Lower lobe of right lung (tissue), 2 donors: ENCODE measurements around the gene MYRIP. TPM values are rescaled to one million over a fixed set of nuclear protein-coding genes. Genes with fewer than 3 reads are reported as not detected.

Experiments used
- ATAC-seq, 2 donors: fragments of 200-7000 bp; cut with Tn5 transposase; one replicate each; pipeline ENCODE4 v1.9.1; 2020 to 2022; ENCODE audit warnings: mild to moderate bottlenecking in 2 of 2, moderate library complexity in 2 of 2
- DNase-seq: peaks from one replicate; pipeline ENCODE4 v3.0.0-alpha.2; 2020
- H3K27ac ChIP-seq: fragments of 200-600 bp; one replicate; pipeline ENCODE4 v1.8.0; 2022
- H3K27me3 ChIP-seq: fragments of 200-600 bp; one replicate; pipeline ENCODE4 v1.8.0; 2022; ENCODE audit warnings: low read depth
- H3K36me3 ChIP-seq: fragments of 200-600 bp; one replicate; pipeline ENCODE4 v1.8.0; 2022; ENCODE audit warnings: mild to moderate bottlenecking
- H3K4me1 ChIP-seq: fragments of 200-600 bp; one replicate; pipeline ENCODE4 v1.8.0; 2022
- H3K4me3 ChIP-seq: fragments of 200-600 bp; one replicate; pipeline ENCODE4 v1.8.0; 2022; ENCODE audit warnings: mild to moderate bottlenecking
- H3K9me3 ChIP-seq: fragments of 200-600 bp; one replicate; pipeline ENCODE4 v1.8.0; 2022
- intact Hi-C: fragments of 100-400 bp; cut with DNase I; formaldehyde crosslinking; loops from one replicate; pipeline ENCODE4 v1.11.0; 2022
- total RNA-seq: library from RNA; stranded (reverse); fragmentation: NEBNext Ultra II Directional; extraction: Animal tissue kit (Norgen Biotek cat#: 25700); gene quantifications from one replicate; pipeline ENCODE4 v1.2.1, GENCODE V29; 2021
- TF ChIP-seq, protein P1 (sequence below): fragments of 200-600 bp; IDR thresholded peaks from one replicate; pipeline ENCODE4 v1.8.0; 2022; ENCODE audit warnings: antibody characterized with exemption, mild to moderate bottlenecking
- donor health status: DM: no; HTN: yes; CAD: no; lungs with severe emphysema.

The MYRIP gene
- total RNA-seq, 1 donor from 2014 or later = 1.8 TPM

DNA sequence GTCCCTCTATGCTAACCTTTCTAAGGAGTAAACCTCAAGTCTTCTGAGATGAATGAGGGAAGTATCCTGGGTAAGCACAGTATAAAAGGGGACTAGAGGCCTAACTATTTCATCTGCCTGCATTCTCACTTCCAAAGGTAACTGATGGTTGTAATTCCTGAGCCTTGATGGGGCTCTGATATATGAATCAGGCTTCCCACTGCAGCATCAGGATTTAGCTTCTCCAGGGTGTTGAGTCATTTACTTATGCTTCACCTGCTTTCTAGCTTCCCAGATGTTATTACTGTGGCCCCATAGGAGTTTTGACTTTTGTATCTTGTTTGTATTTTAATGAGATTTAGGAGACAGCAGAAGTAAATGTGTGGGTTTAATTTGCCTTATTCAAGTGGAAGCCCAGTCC is 292.8 kb downstream of the MYRIP start:
- Histone ChIP-seq H3K27ac (no peak overlapping the region), H3K36me3 (no peaks in the 10 kb centered on the region), H3K4me3 (no peak overlapping the region), H3K4me1 (no peaks in the 10 kb centered on the region), H3K27me3 (no peaks in the 10 kb centered on the region), H3K9me3 (peaks cover 12% of the 10 kb centered on the region)
- TF ChIP-seq, protein P1, sequence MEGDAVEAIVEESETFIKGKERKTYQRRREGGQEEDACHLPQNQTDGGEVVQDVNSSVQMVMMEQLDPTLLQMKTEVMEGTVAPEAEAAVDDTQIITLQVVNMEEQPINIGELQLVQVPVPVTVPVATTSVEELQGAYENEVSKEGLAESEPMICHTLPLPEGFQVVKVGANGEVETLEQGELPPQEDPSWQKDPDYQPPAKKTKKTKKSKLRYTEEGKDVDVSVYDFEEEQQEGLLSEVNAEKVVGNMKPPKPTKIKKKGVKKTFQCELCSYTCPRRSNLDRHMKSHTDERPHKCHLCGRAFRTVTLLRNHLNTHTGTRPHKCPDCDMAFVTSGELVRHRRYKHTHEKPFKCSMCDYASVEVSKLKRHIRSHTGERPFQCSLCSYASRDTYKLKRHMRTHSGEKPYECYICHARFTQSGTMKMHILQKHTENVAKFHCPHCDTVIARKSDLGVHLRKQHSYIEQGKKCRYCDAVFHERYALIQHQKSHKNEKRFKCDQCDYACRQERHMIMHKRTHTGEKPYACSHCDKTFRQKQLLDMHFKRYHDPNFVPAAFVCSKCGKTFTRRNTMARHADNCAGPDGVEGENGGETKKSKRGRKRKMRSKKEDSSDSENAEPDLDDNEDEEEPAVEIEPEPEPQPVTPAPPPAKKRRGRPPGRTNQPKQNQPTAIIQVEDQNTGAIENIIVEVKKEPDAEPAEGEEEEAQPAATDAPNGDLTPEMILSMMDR = no peak
- no peak for ATAC-seq
- intact Hi-C loops = no loop called here
- DNase-seq = no peak

DNA sequence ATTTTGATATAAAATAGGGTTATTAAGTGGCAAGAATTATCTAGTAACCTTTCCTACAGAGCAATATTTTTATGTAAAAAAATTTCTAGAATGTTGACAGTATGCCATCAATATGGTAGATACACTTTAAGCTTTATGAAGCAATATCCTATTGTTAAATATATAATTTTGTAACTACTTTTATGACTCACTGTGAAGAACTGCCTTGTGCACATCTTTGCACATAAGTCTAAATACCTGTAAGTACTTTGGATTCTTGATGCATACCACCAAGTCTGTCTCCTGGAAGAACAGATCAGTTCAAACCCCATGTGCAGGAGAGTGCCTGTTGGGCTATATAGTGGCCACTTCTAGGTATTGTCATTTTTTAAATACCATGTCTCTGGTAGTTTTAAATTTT is 294.4 kb downstream of the MYRIP start:
- DNase-seq (no peak), ATAC-seq (no peak)
- no peak overlapping the region for H3K4me3 ChIP-seq
- H3K27ac ChIP-seq = no peak overlapping the region
- H3K27me3 ChIP-seq = no peaks in the 10 kb centered on the region
- peaks cover 12% of the 10 kb centered on the region for H3K9me3 ChIP-seq
- H3K36me3 ChIP-seq = no peaks in the 10 kb centered on the region
- no peaks in the 10 kb centered on the region for H3K4me1 ChIP-seq
- TF ChIP-seq, protein P1 = no peak
- intact Hi-C loops = no loop called here

DNA sequence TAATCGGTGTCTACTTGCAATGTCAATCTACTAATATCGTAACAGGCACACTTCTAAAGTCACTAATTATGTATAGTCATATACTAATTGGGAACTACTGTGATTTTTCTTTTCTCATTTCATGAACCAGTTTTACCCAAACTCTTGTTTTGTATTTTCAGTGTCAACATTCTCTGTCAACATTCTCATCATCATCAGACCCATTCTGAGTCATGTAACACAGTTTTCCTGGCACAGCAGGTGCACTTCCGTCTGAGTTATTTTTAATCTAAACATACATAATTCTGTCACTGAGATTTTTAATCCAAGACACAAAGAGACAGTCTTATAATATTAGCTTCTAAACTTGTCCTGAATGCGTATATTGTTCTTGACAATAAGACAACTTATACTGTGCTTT is 295.0 kb downstream of the MYRIP start:
- TF ChIP-seq, protein P1 = no peak
- no peak overlapping the region for H3K4me3 ChIP-seq
- H3K9me3 ChIP-seq = peaks cover 12% of the 10 kb centered on the region
- H3K36me3 ChIP-seq = no peaks in the 10 kb centered on the region
- intact Hi-C loops = no loop called here
- H3K27ac ChIP-seq = no peak overlapping the region
- H3K27me3 ChIP-seq = no peaks in the 10 kb centered on the region
- DNase-seq (no peak), ATAC-seq (no peak)
- H3K4me1 ChIP-seq = no peaks in the 10 kb centered on the region

DNA sequence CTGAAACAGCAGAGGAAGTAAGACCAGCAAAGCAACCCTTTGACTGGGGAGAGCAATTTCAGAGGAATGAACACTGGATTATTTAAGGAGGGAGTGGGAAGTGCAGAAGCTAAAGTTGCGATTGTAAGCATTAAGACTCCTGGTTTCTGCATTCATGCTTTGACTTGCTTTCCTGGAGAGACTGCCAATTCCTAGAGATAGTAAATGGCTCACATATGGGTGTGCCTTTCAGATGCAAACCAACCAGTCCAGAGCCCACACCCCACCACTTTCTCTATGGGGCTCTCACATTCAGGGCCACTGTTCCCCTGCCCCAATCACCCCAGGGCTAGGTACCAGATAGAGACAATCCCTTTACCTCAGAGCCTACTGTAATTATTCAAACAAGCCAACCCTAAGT is 299.2 kb downstream of the MYRIP start:
- no peak for DNase-seq
- H3K4me1 ChIP-seq = no peaks in the 10 kb centered on the region
- ATAC-seq = no peak
- H3K9me3 ChIP-seq = no peaks in the 10 kb centered on the region
- intact Hi-C loops = no loop called here
- H3K27me3 ChIP-seq = no peaks in the 10 kb centered on the region
- H3K36me3 ChIP-seq = no peaks in the 10 kb centered on the region
- H3K4me3 ChIP-seq = no peak overlapping the region
- no peak overlapping the region for H3K27ac ChIP-seq
- TF ChIP-seq, protein P1 = no peak

DNA sequence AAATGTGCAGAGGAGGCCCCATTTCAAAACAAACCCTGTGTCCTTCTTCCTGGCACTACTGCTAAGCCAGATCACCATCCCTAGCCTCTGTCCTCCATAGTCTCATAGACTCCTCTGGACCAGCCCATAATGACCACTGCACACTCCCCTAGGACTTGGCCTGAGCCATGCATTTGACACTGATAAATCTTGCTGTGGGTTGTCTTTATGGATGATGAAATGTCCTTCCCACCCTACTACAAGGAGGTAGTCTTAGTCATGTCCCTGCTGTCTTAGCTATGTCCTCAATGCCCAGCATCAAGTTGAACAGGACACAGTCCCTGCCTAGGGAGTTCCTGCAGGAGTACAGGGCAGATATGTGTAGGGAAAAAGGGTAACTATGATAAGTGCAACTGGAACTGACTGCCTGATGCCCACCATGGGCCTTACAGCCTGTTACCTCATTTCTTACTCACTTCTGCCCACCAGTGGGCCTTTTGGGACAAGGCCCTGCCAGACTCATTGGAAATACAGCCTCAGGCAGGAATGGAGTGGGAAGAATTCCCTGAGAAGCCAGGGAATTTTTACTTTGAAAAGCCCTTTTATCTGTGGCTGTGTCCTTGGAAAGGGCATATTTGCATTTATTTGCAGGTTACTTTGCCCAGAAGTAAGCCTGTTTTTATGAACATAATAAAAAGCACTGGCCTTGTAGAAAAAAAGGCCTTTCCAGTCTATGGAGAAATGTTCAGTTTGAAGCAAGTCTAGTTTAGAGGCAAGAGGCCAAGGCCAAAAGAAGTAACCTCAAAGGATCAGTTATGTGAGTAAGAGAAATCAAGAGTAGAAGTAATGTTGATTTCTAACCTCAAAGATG is 300.5 kb downstream of the MYRIP start:
- Histone ChIP-seq H3K9me3 (no peaks in the 10 kb centered on the region), H3K4me1 (no peaks in the 10 kb centered on the region), H3K4me3 (no peak overlapping the region), H3K27ac (no peak overlapping the region), H3K27me3 (no peaks in the 10 kb centered on the region), H3K36me3 (no peaks in the 10 kb centered on the region)
- ATAC-seq (no peak), DNase-seq (no peak)
- TF ChIP-seq, protein P1 = no peak
- intact Hi-C loops = no loop called here
